NCI-H1048 (cell line): Measurements from ENCODE around the gene MAGEB4.

Experiments
- DNase-seq: peaks from one replicate; lab custom pipeline; 2025; lab: John Stamatoyannopoulos, UW

MAGEB4 gene

DNA sequence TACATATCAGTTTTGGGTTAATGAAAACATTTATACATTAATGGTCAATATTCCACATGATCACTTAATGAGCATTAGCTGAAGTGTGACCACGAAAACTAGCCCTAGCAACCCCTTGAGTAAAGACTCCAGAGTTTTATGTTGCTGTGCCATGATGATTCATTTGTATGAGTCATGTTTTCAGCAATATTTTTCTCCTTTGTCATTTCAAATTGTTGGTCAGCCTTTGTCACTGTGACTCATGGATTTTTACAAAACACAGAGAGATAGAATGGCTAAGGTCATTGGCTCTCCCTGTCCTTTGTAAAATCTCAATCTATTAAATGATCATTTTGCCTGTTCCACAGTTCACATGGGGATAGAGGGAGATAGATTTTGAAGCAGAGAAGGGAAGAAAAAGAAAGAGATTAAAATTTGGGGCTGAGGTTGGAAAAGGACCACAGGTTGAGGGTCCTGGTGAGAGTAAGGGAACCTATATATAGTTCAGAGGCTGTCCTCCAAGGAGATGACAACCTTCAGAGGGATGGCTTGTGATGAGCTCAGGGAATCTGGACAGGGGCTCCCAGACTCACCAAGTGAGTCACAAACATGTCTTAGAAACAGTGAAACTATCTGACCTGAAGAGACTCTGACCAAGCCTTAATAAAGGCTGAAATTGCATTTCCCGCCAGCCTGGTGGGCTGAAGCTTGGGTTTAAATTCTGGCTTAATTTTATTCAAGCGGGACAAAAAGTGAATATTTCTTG lies 41.8 kb downstream of the MAGEB4 start:
- DNase-seq = no peak
